Activated CD4-positive, alpha-beta T cell treated with anti-CD3 and anti-CD28 coated beads for 1 hour (primary cell): ENCODE data around the gene GNAZ.
"Not testable (repeated sequence)": the region's sequence is repeated elsewhere in the genome, so short reads cannot be mapped to it uniquely, and the experiment has no call there.

Source experiments
- DNase-seq: peaks from one replicate; pipeline ENCODE4 v3.0.0-alpha.2; 2020

The GNAZ gene

GRCh38 chr22:23122992-23123803, 52.9 kb downstream of the GNAZ start:
- DNase-seq: no peak

DNA sequence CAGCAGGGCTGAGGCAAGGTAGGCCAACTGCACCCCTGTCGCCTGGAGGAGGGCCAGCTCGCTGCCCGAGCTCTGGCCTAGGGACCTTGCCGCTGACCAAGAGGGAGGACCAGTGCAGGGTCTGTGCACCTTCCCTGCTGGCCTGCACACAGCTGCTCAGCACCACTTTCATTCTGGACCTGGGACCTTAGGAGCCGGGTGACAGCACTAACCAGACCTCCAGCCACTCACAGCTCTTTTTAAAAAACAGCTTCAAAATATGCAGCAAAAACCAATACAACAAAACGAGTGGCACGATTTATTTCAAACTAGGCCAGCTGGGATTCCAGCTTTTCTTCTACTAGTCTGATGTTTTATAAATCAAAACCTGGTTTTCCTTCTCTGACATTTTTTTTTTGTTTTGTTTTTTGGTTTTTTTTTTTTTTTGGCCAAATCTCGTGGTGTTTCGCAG, 53.5 kb downstream of the GNAZ start:
- no peak for DNase-seq

GRCh38 chr22:23124611-23125511, 54.5 kb downstream of the GNAZ start:
- no peak for DNase-seq

GRCh38 chr22:23125512-23126103, 55.3 kb downstream of the GNAZ start:
- no peak for DNase-seq

GRCh38 chr22:23126165-23127054, 56.1 kb downstream of the GNAZ start:
- DNase-seq: no peak

DNA sequence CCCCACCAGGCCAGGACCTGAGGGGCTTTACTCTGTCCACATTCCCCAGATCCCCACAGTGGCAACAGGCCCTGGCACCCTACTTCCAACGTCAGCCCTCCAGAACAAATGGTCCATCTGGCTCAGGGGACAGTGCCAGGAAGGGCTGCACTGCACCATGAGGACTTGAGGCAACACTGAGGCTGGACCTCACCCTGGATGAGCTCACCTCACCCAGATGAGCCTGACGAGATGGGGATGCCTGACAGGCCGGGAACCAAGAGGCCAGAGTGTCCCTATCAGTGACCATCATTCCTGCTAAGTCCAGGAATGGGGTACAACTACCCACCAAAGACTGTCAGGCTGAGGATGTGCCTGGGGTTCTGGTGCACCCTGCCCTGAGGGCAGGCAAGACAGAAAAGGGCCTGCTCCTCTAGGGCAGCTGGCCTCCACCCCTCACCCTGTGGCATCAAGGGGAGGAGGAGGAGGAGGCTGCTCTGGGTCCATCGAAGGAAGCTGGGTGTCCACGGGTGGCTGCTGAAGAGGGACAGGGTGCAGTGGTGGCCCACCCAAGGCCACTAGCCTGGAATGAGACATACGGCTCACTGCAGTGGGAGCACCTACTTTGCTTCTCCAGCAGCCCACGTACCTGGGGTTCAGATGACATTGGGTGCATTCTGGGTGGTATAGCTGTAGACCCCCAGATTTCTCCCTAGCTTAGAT, 56.9 kb downstream of the GNAZ start:
- no peak for DNase-seq

GRCh38 chr22:23127788-23128187, 57.5 kb downstream of the GNAZ start:
- DNase-seq: no peak

GRCh38 chr22:23128269-23129108, 58.2 kb downstream of the GNAZ start:
- peak; percentile 60 for DNase-seq

- no peak for DNase-seq
Measured at GRCh38 chr22:23129149-23129548, 58.8 kb downstream of the GNAZ start.

DNA sequence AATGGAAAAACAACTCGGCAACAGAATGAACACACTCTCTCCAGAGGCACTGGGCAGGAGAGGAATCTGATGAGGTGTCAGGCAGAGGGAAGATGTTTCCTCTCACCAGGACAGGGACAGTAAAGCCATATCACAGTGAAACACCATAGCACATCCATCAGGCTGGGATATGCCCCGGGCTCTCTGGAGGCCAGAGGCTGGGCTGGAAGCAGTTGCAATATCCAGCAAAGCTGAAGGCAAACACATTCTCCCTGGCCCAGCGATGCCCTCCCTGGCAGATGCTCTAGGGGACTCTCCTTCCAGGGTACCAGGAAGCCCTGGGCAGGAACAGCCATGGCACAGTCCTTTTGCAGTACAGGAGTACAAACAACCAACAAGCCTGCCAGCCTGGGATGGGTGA, 60.4 kb downstream of the GNAZ start:
- DNase-seq: no peak

DNA sequence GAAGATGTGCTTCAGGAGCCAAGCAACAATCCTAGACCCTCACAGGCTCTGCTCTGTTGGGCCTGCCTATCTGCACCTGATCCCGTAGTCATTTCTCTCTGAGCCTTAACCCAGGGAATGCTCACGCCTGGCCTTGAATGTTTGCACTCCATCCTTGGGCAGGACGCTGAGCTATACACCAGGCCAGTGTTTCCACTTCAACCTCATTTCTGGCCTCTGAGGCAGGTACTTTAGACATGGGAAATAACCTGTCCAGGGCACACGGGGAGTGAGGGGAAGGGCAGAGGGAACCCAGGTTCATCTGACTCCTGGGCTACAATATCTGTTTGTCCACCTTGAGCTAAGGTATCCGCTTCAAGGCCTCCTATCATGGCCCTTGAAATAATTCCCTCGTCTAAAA, 61.6 kb downstream of the GNAZ start:
- DNase-seq: no peak

DNA sequence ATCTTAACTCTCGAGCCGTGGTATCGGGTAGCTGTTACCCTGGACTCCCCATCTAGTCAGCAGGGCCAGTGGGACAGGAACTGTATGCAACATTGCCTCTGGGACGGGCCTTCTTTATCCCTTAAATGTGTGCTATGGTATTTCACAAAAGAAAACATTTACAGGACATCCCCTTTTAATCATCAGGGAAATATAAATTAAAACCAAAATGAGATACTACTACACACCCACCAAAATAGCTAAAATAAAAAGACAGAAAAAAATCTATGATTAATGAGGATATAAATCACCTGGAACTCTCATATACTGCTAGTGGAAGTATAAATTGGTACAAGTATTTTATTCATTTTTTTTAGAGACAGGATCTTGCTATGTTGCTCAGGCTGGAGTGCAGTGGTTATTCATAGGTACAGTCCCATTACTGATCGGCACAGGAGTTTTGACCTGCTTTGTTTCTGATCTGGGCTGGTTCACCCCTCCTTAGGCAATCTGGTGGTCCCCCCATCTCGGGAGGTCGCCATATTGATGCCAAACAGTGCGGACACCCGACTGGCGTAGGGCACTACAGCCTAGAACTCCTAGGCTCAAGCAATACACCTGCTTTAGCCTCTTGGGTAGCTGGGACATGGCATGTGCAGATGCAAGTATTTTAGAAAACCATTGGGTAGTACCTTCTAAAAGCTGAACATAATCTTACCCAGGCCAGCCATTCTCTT, 62.2 kb downstream of the GNAZ start:
- DNase-seq: no peak

DNA sequence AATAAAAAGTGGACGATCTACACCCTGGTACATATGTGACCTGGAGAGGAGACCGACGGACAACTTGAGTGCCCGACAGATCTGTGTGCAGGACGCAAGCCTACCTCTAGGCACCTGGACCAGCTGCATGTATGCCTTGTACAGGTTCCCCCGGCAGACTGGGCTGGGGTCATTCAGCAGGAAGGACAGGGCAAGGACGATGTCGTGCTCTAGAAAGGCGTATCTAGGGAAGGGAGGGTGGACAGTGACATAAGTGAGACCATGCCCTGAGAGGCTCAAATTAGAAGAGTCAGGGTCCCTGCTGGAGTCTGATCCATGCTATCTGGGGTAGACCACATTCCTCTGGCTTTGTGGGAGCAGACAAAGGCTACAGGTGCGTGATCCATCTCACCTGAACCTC, 63.6 kb downstream of the GNAZ start:
- no peak for DNase-seq

DNA sequence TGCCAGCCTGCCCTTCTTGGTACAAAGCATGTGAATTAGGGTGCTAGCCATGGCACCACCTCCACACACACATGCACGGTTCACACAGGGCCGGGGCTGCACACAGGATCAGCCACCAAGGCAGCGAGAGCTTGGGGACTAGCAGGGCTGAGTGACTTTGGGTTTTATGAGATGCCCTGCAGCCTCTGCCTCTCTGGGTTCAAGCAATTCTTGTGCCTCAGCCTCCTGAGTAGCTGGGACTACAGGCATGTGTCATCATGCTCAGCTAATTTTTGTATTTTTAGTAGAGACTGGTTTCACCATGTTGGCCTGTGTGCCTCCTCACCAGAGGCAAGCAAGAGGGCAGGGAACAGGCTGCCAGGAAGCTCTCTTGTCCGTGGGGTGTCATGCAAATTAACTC, 66.7 kb downstream of the GNAZ start:
- not testable (repeated sequence) for DNase-seq

DNA sequence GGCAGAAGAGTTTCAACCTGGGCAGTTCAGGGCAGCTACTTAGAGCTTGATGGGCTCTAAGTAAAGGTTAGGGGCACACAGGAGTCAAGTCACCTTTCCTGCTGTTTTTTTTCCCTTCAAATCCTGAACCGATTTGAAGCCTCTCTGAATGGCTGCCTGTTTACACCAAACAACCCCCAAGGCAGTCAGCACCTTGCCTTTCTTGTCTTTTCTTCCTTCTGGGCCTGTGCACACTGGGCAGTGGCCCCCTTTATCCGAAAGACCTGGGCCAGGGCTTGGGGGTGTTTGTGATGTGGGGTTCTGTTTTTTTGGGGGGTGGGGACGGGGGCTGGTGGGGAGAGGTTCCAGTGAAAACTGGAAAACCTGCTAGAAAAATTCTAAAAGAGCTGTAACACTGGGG, 67.1 kb downstream of the GNAZ start:
- DNase-seq: no peak

GRCh38 chr22:23137905-23138561, 67.7 kb downstream of the GNAZ start:
- DNase-seq: no peak

GRCh38 chr22:23138584-23139435, 68.5 kb downstream of the GNAZ start:
- DNase-seq: no peak

- no peak for DNase-seq
Measured at GRCh38 chr22:23140385-23140784, 70.1 kb downstream of the GNAZ start.
